Mucosa of descending colon (tissue), 3 donors: ENCODE measurements around the gene BASP1. TPM values are rescaled to one million over a fixed set of nuclear protein-coding genes. Genes with fewer than 3 reads are reported as not detected.
"Not testable (repeated sequence)": the region's sequence is repeated elsewhere in the genome, so short reads cannot be mapped to it uniquely, and the experiment has no call there.

Experiments used
- ATAC-seq: fragments of 200-7000 bp; cut with Tn5 transposase; one replicate; pipeline ENCODE4 v1.9.1; 2020; ENCODE audit warnings: mild to moderate bottlenecking, moderate library complexity
- DNase-seq, 3 donors: peaks; one replicate each; pipeline ENCODE4 v3.0.0-alpha.2; 2020
- H3K36me3 ChIP-seq: fragments of 200-600 bp; one replicate; pipeline ENCODE4 v1.8.0; 2021; ENCODE audit warnings: low read depth, mild to moderate bottlenecking
- H3K4me1 ChIP-seq: fragments of 200-600 bp; one replicate; pipeline ENCODE4 v1.8.0; 2021; ENCODE audit warnings: low read depth, mild to moderate bottlenecking
- H3K4me3 ChIP-seq: fragments of 200-600 bp; one replicate; pipeline ENCODE4 v1.8.0; 2021; ENCODE audit warnings: mild to moderate bottlenecking
- H3K9me3 ChIP-seq: fragments of 200-600 bp; one replicate; pipeline ENCODE4 v1.8.0; 2021; ENCODE audit warnings: mild to moderate bottlenecking
- CTCF ChIP-seq: fragments of 200-600 bp; IDR thresholded peaks from one replicate; pipeline ENCODE4 v1.8.0; 2022; ENCODE audit warnings: antibody characterized with exemption, mild to moderate bottlenecking
- intact Hi-C, 2 donors: fragments of 100-400 bp; cut with DNase I in 1 of 2; cut with micrococcal nuclease in 1 of 2; formaldehyde crosslinking; loops; one replicate each; pipeline versions ENCODE4 v1.11.0 to v1.11.1; 2022; cut with DNase I, micrococcal nuclease
- total RNA-seq, 3 donors: library from RNA; stranded (reverse); fragmentation: NEBNext Ultra II Directional in 2 of 3; extraction: Animal tissue kit (Norgen Biotek cat#: 25700) in 2 of 3; gene quantifications; one replicate each; pipeline versions ENCODE4 v1.2.1 to v1.2.4, GENCODE V29; 2021 to 2023
- donor health status: DM: no; HTN: no; CAD: no; lungs with moderate emphysema.
- donor health status: DM: no; HTN: no; CAD: no.
- donor health status: DM: no; HTN: yes; CAD: no.

BASP1 gene
- total RNA-seq, 3 donors from 2014 or later, result 3.6 to 10.6 (median 8.6) TPM

GRCh38 chr5:17256839-17257238 is 39.4 kb downstream of the BASP1 start:
- Histone ChIP-seq H3K36me3 (no peaks in the 10 kb centered on the region), H3K4me1 (peaks cover 6% of the 10 kb centered on the region), H3K4me3 (no peak overlapping the region), H3K9me3 (no peaks in the 10 kb centered on the region)
- intact Hi-C loops, result no loop called here
- ATAC-seq (no peak), DNase-seq (no peak)
- TF ChIP-seq CTCF, result no peak

DNA sequence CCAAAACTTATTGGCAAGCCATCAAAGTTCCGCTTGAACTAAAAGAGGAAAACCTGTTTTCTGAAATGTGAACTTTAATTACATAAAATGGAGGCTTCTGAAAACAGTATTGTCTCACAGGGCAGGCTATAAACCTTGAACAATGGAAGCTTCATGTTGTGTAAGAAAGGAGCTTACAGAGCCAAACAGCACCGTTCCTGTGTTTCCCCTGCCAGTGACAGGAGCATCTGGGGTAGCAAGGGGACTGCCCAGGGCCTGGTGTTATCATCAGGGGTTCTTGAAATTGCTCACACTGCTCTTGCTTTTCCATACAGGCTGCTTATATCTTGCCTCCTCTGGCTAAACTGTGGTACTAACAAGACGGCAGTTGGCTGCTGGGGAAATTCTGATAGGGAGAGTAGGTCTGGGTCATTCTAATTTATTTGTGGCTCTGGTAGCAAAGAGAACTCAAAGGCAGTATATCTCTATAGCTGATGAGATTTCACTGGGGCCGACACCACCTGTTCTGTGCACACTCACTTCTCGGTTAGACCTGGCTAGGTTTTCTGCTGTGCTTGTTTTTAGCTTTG is 40.4 kb downstream of the BASP1 start:
- DNase-seq (no peak), ATAC-seq (peak; percentile 61)
- Histone ChIP-seq H3K4me1 (peaks cover 6% of the 10 kb centered on the region), H3K9me3 (no peaks in the 10 kb centered on the region), H3K36me3 (no peaks in the 10 kb centered on the region), H3K4me3 (no peak overlapping the region)
- TF ChIP-seq CTCF, result no peak
- intact Hi-C loops, result no loop called here

GRCh38 chr5:17258431-17258830 is 41.0 kb downstream of the BASP1 start:
- no peaks in the 10 kb centered on the region for H3K9me3 ChIP-seq
- no peak for DNase-seq
- ATAC-seq, result no peak
- intact Hi-C loops, result no loop called here
- H3K4me1 ChIP-seq, result peaks cover 6% of the 10 kb centered on the region
- TF ChIP-seq CTCF, result no peak
- no peak overlapping the region for H3K4me3 ChIP-seq
- H3K36me3 ChIP-seq, result no peaks in the 10 kb centered on the region

DNA sequence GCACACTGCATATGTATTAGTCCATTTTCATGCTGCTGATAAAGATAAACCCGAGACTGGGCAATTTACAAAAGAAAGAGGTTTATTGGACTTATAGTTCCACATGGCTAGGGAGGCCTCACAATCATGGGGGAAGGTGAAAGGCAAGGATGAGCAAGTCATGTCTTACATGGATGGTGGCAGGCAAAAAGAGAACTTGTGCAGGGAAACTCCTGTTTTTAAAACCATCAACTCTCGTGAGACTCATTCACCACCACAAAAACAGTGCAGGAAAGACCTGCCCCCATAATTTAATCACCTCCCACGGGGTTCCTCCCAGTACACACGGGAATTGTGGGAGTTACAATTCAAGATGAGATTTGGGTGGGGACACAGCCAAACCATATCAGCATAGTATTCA is 41.6 kb downstream of the BASP1 start:
- H3K4me1 ChIP-seq, intact Hi-C loops, H3K9me3 ChIP-seq, ATAC-seq, H3K4me3 ChIP-seq, DNase-seq, H3K36me3 ChIP-seq: not testable (repeated sequence)

- TF ChIP-seq CTCF, result no peak
- intact Hi-C loops, result no loop called here
- H3K4me3 ChIP-seq, result no peak overlapping the region
- no peaks in the 10 kb centered on the region for H3K9me3 ChIP-seq
- no peaks in the 10 kb centered on the region for H3K36me3 ChIP-seq
- ATAC-seq, result no peak
- no peak for DNase-seq
- peaks cover 6% of the 10 kb centered on the region for H3K4me1 ChIP-seq
Measured at GRCh38 chr5:17259630-17260257, 42.3 kb downstream of the BASP1 start.

DNA sequence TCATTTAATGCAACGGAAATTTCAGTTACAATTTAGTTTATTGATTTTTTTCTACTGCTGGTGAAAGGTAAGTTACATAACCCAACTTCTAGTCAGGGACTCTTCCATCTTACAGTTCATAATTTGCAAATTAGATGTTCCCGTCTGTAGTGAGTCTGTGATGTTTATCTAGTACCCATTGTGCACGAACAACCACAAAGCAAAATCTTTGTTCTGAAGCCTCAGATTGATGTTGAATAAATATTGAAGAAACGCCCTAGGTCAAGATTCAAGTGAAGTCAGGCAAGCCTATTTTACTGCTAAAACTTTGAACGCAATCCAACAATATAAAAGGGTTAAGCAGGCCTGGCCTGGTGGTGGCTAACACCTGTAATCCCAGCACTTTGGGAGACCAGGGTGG is 43.1 kb downstream of the BASP1 start:
- Histone ChIP-seq H3K9me3 (no peaks in the 10 kb centered on the region), H3K4me3 (no peak overlapping the region), H3K36me3 (no peaks in the 10 kb centered on the region), H3K4me1 (peaks cover 6% of the 10 kb centered on the region)
- no peak for DNase-seq
- peak; percentile 75 for ATAC-seq
- no peak for TF ChIP-seq CTCF
- intact Hi-C loops, result no loop called here
